Measurements from ENCODE around the gene DMWD. TPM values are rescaled to one million over a fixed set of nuclear protein-coding genes. Genes with fewer than 3 reads are reported as not detected.

Gene DMWD
- total RNA-seq, 1 experiment from 2014 or later = 64.6 TPM

DNA sequence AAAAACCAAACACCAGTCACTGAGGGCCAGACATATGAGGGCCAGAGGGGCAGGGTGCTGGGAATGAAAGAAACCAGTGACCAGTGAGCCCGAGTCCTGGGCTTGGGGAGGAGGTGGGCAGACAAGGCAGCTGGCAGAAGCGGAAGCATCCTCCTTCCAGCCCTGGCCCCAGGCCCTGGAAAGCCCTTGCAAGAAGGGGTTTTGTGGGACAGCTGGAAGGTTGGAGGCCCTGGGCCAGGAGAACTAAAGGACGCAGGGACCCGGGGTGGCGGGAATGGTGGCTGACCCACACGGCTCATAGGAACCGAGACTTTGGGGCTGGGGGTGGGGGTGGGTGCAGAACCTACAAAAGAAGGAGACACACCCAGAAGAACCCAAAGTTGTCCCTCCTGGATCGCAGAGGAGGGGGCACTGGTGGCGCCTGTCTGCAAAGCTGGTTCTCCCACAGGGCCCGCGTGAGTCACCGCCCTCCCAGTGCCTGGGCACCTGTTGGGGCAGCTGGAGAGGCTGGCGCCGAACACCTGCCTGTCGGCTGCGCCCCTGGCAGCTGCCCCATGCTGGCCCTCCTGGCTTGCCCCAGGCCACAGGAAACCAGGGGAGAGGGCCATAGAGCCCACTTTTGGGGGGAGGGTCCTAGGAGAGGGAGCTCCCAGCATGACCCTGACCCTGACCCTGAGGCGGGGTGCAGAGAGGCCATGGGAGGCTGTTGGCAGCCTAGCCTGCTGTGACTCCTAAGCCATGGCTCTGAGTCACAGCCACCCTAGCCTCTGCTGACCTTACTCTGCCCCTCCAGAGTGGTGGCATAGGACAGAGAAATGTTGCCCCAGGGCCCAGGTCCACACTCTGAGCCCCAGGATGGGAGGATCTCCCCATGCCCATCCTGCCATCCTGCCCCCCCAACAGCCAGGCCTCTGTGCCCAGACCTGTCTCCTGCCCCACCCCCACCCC, 11.2 kb downstream of the DMWD start:
- ATAC-seq (peak; percentile 66), DNase-seq (ENCODE audit: low read depth, low spot score) (no peak)
- peak overlapping the region; percentile 67 for H3K27ac ChIP-seq (ENCODE audit: low read length)
- H3K4me3 ChIP-seq (ENCODE audit: low read depth in 2 of 2, low read length in 2 of 2) = peak overlapping the region; percentile 52 to 62
- in situ Hi-C loops (cut with HindIII; ENCODE audit: low pct_unique_long_range_greater_than_20kb, low sequenced_read_pairs) = no loop called here
- H3K36me3 ChIP-seq (ENCODE audit: control insufficient read depth, insufficient read depth, low read length) = no peaks in the 10 kb centered on the region
- intact Hi-C loops (cut with micrococcal nuclease; ENCODE audit: unreplicated experiment) = no loop called here
- H3K4me1 ChIP-seq (ENCODE audit: control insufficient read depth, insufficient read depth, low read length) = peaks cover 25% of the 10 kb centered on the region
- H3K9me3 ChIP-seq (ENCODE audit: control insufficient read depth, insufficient read depth, low read depth, low read length) = no peaks in the 10 kb centered on the region
- TF ChIP-seq, protein P1, sequence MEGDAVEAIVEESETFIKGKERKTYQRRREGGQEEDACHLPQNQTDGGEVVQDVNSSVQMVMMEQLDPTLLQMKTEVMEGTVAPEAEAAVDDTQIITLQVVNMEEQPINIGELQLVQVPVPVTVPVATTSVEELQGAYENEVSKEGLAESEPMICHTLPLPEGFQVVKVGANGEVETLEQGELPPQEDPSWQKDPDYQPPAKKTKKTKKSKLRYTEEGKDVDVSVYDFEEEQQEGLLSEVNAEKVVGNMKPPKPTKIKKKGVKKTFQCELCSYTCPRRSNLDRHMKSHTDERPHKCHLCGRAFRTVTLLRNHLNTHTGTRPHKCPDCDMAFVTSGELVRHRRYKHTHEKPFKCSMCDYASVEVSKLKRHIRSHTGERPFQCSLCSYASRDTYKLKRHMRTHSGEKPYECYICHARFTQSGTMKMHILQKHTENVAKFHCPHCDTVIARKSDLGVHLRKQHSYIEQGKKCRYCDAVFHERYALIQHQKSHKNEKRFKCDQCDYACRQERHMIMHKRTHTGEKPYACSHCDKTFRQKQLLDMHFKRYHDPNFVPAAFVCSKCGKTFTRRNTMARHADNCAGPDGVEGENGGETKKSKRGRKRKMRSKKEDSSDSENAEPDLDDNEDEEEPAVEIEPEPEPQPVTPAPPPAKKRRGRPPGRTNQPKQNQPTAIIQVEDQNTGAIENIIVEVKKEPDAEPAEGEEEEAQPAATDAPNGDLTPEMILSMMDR (IDR thresholded peaks at IDR 0.05) = no peak
- TF ChIP-seq, protein P2, sequence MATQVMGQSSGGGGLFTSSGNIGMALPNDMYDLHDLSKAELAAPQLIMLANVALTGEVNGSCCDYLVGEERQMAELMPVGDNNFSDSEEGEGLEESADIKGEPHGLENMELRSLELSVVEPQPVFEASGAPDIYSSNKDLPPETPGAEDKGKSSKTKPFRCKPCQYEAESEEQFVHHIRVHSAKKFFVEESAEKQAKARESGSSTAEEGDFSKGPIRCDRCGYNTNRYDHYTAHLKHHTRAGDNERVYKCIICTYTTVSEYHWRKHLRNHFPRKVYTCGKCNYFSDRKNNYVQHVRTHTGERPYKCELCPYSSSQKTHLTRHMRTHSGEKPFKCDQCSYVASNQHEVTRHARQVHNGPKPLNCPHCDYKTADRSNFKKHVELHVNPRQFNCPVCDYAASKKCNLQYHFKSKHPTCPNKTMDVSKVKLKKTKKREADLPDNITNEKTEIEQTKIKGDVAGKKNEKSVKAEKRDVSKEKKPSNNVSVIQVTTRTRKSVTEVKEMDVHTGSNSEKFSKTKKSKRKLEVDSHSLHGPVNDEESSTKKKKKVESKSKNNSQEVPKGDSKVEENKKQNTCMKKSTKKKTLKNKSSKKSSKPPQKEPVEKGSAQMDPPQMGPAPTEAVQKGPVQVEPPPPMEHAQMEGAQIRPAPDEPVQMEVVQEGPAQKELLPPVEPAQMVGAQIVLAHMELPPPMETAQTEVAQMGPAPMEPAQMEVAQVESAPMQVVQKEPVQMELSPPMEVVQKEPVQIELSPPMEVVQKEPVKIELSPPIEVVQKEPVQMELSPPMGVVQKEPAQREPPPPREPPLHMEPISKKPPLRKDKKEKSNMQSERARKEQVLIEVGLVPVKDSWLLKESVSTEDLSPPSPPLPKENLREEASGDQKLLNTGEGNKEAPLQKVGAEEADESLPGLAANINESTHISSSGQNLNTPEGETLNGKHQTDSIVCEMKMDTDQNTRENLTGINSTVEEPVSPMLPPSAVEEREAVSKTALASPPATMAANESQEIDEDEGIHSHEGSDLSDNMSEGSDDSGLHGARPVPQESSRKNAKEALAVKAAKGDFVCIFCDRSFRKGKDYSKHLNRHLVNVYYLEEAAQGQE (IDR thresholded peaks at IDR 0.05; ENCODE audit: insufficient read depth in 1 of 2, low read depth in 2 of 2, low read length in 1 of 2) = no peak
- TF ChIP-seq POLR2AphosphoS5 (IDR thresholded peaks at IDR 0.05; ENCODE audit: low read depth, low read length) = peak; percentile 43; the same call in 1 of the 2 replicates
- no peak for TF ChIP-seq SIN3A (IDR thresholded peaks at IDR 0.05; ENCODE audit: borderline replicate concordance, insufficient read depth, low read depth, low read length)
- no peak for TF ChIP-seq TCF7L2 (IDR thresholded peaks at IDR 0.05; ENCODE audit: low read depth, low read length)
- no TSS peak for BruUV-seq (replicated peaks)
- ChIA-PET CTCF (interaction anchor here (0.9 kb wide), 1 partner anchor 18 kb away, joined by 10 read pairs; no protein-coding TSS in a partner anchor), POLR2A (no interaction called here)
- H3K27me3 ChIP-seq (ENCODE audit: control insufficient read depth, insufficient read depth, low read length) = no peaks in the 10 kb centered on the region

DNA sequence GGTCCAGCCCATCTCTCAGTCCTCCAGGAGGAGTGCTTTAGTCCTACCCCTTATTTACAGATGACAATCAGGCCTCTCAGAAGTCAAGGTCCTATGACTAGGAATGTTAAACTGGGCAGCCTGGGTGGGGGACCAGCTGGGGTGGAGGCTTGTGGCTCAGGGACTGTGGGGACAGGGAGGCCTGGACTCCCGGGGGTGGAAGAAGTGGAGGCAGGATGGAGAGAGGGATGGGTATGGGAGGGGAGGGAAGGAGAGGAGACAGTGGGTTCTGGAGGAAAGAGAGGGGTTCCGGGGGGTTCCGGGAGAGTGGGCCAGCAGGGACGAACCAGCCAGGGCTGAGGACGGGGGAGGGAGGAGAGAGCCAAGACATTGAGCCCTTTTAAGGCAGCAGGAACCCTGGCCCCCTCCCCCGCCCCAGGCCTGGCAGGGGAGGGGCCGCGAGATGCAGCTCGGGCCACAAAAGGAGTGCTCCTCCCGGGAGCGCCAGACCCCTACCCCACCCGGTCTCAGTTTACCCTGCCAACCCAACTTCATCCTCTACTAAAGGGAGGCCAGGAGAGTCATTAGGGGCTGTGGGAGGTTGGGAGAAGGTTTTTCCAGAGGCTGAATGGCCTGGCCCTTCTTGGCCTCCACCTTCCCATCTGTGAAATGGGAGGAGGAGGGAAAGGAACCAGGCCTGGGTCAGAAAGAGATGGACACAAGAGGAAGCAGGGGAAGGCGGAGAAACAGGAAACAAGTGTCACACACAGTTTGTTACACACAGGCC, 12.0 kb downstream of the DMWD start:
- in situ Hi-C loops (cut with HindIII; ENCODE audit: low pct_unique_long_range_greater_than_20kb, low sequenced_read_pairs) = no loop called here
- TF ChIP-seq SIN3A (IDR thresholded peaks at IDR 0.05; ENCODE audit: borderline replicate concordance, insufficient read depth, low read depth, low read length) (no peak), POLR2AphosphoS5 (IDR thresholded peaks at IDR 0.05; ENCODE audit: low read depth, low read length) (no peak), TCF7L2 (IDR thresholded peaks at IDR 0.05; ENCODE audit: low read depth, low read length) (no peak)
- TF ChIP-seq, protein P2 (IDR thresholded peaks at IDR 0.05; ENCODE audit: insufficient read depth in 1 of 2, low read depth in 2 of 2, low read length in 1 of 2) = no peak
- TF ChIP-seq, protein P1 (IDR thresholded peaks at IDR 0.05) = no peak
- no TSS peak for BruUV-seq (replicated peaks)
- peak overlapping the region; percentile 52 to 62 for H3K4me3 ChIP-seq (ENCODE audit: low read depth in 2 of 2, low read length in 2 of 2)
- no peaks in the 10 kb centered on the region for H3K9me3 ChIP-seq (ENCODE audit: control insufficient read depth, insufficient read depth, low read depth, low read length)
- H3K27me3 ChIP-seq (ENCODE audit: control insufficient read depth, insufficient read depth, low read length) = no peaks in the 10 kb centered on the region
- intact Hi-C loops (cut with micrococcal nuclease; ENCODE audit: unreplicated experiment) = no loop called here
- H3K4me1 ChIP-seq (ENCODE audit: control insufficient read depth, insufficient read depth, low read length) = peaks cover 25% of the 10 kb centered on the region
- peak overlapping the region; percentile 67 for H3K27ac ChIP-seq (ENCODE audit: low read length)
- ChIA-PET CTCF (no interaction called here), POLR2A (no interaction called here)
- ATAC-seq = no peak
- no peaks in the 10 kb centered on the region for H3K36me3 ChIP-seq (ENCODE audit: control insufficient read depth, insufficient read depth, low read length)
- DNase-seq (ENCODE audit: low read depth, low spot score) = no peak
